ENCODE results near the gene MSH5. TPM values are rescaled to one million over a fixed set of nuclear protein-coding genes. Genes with fewer than 3 reads are reported as not detected.

Gene MSH5
- total RNA-seq, 1 experiment from 2014 or later = 43.1 TPM

DNA sequence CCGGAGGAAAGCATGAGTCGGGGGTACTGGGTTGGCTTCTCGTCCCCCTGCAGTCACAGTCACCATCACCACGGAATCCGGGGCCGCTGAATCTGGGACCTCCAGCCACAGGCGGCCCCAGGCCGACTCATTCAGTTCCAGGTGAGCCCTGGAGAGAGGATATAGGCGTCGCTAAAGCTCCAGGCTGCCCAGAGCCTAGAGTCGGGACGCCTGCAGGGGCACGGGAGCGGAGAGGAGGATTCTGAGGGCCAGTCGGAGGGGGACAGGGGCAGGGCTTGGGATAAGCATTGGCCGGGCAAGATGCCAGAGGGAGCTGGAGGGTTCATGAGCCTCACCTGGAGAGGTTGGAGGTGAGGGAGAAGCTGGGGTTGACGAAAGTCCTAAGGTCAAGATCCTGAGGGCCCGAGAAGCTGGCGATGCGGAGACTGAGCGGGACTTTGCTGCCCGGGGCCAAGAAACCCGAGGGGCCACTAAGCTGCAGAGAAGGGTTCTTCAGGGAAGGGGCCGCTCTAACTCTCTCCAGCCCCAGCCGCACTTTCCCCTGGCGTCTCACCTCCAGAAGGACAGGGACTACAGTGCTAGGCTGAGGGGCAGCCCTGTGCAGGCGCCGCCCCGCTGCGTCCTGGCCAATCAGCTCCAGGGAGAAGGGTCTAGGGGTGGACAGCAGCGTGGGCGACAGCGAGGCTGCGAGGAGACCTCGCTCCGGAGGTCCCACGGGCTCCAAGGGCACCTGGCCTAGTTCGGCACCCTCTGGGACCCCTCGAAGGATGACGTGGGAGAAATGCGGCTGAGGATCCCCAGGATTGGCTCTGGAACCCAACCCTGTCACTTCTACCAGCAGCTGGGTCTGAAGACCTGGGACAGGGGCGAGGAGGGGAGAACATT lies 26.3 kb downstream of the MSH5 start:
- Mint-ChIP-seq H3K9me3 (no peaks in the 10 kb centered on the region), H3K27ac (no peak overlapping the region), H3K36me3 (peaks cover 13% of the 10 kb centered on the region), H3K27me3 (ENCODE audit: low read depth) (no peaks in the 10 kb centered on the region; the same call in 1 of the 2 replicates), H3K4me1 (peaks cover 23% of the 10 kb centered on the region), H3K4me3 (peak overlapping the region; percentile 73)
- TF ChIP-seq, protein P1, sequence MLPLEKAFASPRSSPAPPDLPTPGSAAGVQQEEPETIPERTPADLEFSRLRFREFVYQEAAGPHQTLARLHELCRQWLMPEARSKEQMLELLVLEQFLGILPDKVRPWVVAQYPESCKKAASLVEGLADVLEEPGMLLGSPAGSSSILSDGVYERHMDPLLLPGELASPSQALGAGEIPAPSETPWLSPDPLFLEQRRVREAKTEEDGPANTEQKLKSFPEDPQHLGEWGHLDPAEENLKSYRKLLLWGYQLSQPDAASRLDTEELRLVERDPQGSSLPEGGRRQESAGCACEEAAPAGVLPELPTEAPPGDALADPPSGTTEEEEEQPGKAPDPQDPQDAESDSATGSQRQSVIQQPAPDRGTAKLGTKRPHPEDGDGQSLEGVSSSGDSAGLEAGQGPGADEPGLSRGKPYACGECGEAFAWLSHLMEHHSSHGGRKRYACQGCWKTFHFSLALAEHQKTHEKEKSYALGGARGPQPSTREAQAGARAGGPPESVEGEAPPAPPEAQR (CRISPR knock-in tag; IDR thresholded peaks at IDR 0.05) = no peak
- TF ChIP-seq, protein P2, sequence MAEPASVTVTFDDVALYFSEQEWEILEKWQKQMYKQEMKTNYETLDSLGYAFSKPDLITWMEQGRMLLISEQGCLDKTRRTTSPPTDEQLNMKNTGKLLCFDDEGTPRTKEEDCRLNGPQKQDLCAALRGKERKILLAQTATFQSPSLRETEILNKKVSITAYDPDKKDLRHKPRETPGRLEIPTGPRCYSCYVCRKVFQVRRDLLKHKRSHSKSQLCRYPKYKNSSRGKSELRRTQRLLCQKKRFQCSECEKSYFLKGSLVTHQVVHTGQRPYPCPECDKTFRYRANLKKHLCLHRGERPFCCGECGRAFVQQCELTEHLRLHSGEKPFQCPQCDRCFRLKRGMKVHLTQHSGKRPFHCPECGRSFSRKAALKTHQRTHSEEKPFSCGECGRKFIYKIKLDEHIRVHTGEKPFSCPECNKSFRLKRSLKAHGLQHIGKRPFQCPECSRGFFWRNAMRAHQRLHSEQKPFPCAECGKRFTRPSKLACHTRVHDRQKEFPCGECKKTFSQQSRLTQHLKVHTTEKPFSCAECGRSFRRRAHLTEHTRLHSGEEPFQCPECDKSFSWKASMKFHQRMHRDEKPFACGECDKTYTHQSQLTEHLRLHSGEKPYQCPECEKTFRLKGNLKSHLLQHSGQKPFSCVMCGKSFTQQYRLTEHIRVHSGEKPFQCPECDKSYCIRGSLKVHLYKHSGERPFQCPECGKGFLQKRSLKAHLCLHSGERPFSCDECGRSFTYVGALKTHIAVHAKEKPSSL (CRISPR knock-in tag; conservative IDR thresholded peaks at IDR 0.05) = no peak
- TF ChIP-seq ZNF219 (CRISPR knock-in tag; IDR thresholded peaks at IDR 0.05; ENCODE audit: borderline replicate concordance) (no peak), ZNF121 (CRISPR knock-in tag; IDR thresholded peaks at IDR 0.05) (peak; percentile 68; the same call in 1 of the 2 replicates), ETV6 (CRISPR knock-in tag; IDR thresholded peaks at IDR 0.05) (0 out of 2 replicates have a peak, but pooled peaks have one; percentile 37), SMAD4 (CRISPR knock-in tag; IDR thresholded peaks at IDR 0.05) (no peak), SP1 (CRISPR knock-in tag; conservative IDR thresholded peaks at IDR 0.05) (0 out of 2 replicates have a peak, but pooled peaks have one; percentile 31), GABPB1 (CRISPR knock-in tag; IDR thresholded peaks at IDR 0.05) (peak; percentile 19; the same call in 1 of the 2 replicates)
- TF ChIP-seq, protein P3, sequence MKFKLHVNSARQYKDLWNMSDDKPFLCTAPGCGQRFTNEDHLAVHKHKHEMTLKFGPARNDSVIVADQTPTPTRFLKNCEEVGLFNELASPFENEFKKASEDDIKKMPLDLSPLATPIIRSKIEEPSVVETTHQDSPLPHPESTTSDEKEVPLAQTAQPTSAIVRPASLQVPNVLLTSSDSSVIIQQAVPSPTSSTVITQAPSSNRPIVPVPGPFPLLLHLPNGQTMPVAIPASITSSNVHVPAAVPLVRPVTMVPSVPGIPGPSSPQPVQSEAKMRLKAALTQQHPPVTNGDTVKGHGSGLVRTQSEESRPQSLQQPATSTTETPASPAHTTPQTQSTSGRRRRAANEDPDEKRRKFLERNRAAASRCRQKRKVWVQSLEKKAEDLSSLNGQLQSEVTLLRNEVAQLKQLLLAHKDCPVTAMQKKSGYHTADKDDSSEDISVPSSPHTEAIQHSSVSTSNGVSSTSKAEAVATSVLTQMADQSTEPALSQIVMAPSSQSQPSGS (CRISPR knock-in tag; IDR thresholded peaks at IDR 0.05; ENCODE audit: borderline replicate concordance, low read depth) = no peak
- TF ChIP-seq, protein P4, sequence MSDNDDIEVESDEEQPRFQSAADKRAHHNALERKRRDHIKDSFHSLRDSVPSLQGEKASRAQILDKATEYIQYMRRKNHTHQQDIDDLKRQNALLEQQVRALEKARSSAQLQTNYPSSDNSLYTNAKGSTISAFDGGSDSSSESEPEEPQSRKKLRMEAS (CRISPR knock-in tag; IDR thresholded peaks at IDR 0.05) = peak; percentile 67
- TF ChIP-seq, protein P5, sequence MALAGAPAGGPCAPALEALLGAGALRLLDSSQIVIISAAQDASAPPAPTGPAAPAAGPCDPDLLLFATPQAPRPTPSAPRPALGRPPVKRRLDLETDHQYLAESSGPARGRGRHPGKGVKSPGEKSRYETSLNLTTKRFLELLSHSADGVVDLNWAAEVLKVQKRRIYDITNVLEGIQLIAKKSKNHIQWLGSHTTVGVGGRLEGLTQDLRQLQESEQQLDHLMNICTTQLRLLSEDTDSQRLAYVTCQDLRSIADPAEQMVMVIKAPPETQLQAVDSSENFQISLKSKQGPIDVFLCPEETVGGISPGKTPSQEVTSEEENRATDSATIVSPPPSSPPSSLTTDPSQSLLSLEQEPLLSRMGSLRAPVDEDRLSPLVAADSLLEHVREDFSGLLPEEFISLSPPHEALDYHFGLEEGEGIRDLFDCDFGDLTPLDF (CRISPR knock-in tag; IDR thresholded peaks at IDR 0.05) = no peak
- TF ChIP-seq, protein P6, sequence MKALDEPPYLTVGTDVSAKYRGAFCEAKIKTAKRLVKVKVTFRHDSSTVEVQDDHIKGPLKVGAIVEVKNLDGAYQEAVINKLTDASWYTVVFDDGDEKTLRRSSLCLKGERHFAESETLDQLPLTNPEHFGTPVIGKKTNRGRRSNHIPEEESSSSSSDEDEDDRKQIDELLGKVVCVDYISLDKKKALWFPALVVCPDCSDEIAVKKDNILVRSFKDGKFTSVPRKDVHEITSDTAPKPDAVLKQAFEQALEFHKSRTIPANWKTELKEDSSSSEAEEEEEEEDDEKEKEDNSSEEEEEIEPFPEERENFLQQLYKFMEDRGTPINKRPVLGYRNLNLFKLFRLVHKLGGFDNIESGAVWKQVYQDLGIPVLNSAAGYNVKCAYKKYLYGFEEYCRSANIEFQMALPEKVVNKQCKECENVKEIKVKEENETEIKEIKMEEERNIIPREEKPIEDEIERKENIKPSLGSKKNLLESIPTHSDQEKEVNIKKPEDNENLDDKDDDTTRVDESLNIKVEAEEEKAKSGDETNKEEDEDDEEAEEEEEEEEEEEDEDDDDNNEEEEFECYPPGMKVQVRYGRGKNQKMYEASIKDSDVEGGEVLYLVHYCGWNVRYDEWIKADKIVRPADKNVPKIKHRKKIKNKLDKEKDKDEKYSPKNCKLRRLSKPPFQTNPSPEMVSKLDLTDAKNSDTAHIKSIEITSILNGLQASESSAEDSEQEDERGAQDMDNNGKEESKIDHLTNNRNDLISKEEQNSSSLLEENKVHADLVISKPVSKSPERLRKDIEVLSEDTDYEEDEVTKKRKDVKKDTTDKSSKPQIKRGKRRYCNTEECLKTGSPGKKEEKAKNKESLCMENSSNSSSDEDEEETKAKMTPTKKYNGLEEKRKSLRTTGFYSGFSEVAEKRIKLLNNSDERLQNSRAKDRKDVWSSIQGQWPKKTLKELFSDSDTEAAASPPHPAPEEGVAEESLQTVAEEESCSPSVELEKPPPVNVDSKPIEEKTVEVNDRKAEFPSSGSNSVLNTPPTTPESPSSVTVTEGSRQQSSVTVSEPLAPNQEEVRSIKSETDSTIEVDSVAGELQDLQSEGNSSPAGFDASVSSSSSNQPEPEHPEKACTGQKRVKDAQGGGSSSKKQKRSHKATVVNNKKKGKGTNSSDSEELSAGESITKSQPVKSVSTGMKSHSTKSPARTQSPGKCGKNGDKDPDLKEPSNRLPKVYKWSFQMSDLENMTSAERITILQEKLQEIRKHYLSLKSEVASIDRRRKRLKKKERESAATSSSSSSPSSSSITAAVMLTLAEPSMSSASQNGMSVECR (CRISPR knock-in tag; IDR thresholded peaks at IDR 0.05; ENCODE audit: borderline replicate concordance) = no peak
- CTCF ChIA-PET = interaction anchor here (0.7 to 1.8 kb wide), 25 partner anchors 9 to 322 kb away, joined by 3 to 20 read pairs (median 4); partner anchors contain the start of genes ABHD16A, CLIC1, DDAH2 and LSM2
- ATAC-seq (peak; percentile 90), DNase-seq (ENCODE audit: low spot score) (peak; percentile 68)
- POLR2A ChIA-PET = interaction anchor here (0.9 to 1.5 kb wide), 6 partner anchors 30 to 82 kb away, joined by 3 to 8 read pairs (median 4); partner anchors contain the start of genes CLIC1 and HSPA1B

Data from WTC11 (cell line).